GM21723 (cell line): ENCODE results near the gene NOP9.

Source experiments
- ATAC-seq: cut with Tn5 transposase; IDR thresholded peaks from one replicate; pipeline ENCODE4 v1.9.1; 2021; ENCODE audit warnings: mild to moderate bottlenecking, moderate library complexity; ENCODE audit not compliant: unreplicated experiment

The NOP9 gene

DNA sequence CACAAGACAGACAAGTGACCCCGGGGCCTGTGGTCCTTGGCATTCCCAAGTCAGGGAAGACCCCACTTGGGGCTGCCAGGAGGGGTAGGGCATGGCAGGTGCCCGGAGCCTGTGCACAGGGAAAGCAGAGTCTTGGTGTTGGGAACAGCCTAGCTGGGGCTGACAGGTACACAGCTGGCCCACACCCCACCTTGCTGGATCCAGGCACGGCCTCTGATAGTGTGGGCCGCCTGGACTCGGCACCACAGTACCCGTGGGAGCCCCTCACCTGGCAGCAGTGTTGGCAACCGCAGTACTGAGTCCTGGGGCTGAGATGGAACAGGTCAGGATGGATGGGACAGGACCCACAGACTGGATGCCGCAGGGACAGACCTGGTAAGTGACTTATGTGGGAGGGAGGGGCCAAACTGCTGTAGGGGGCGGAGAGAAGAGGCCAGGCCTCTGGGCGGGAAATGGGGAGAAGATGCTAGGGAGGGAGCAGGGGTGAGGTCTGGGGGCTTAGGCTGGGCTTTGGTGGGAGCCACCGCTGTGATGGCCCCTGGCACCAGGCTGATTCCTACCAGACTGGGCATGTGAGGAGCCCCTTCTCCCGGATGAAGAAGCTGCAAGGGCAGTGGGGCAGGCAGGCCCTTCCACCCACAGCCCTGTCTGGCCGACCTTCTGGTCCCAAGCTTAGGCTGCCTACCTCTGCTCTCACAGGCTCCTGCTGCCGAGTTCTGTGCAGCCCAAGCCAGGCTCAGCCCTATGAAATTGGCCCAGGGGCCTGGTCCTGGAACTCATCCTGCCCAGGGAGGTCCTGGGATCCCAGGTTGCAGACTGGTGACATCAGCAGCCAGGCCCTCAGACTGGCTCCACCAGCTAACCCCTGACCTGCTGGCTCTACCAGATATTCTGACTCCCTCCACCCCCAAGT, 36.6 kb upstream of the NOP9 start, which contains the start of gene TGM1:
TGM1 (minus strand) TSS at position 357 of the 913 bp plus-strand sequence. CDS start 825 bp downstream, outside the sequence.
- ATAC-seq, result no peak

- ATAC-seq, result no peak
Measured at GRCh38 chr14:24263848-24264247, 35.8 kb upstream of the NOP9 start.

DNA sequence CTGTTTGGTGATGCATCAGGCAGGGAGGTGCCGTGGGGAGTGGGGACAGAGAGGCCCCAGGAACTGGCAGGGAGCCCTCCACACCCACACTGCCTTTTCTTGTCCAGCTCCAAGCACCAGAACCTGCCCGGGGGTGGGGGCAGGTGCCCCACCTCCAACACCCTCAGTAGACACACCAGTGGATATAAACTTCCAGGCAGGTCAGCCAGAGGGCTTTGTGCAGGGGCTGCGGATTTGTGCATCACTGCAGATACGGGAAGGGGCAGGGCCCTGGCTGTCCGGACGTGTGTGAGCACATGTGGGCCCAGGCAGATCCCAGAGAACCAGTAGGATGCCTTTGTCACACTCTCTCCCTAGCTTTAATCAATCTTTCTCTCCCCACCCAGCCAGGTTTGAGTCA, 35.4 kb upstream of the NOP9 start:
- ATAC-seq, result no peak

GRCh38 chr14:24266344-24267244, 33.1 kb upstream of the NOP9 start:
- no peak for ATAC-seq

DNA sequence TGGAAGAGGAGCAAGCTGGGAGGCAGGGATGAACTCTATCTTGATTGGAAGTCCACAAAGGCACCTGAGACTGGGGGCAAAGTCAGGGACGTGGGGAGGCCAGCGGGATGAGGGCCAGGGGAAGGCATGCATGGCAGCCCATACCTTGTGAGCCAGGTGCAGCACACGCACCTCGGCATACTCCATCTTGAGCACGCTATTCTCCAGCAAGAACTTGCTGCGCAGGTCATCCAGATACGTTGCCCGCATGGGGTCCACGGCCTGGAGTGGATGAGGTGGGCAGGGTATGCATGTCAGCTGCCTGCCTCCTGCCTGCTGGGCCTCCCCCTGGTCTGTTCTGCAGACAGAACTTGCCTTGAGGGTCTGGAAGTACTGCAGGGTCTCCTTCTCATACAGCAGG, 32.1 kb upstream of the NOP9 start:
- no peak for ATAC-seq

- ATAC-seq, result no peak
Measured at GRCh38 chr14:24268225-24268624, 31.4 kb upstream of the NOP9 start.

- no peak for ATAC-seq
Measured at GRCh38 chr14:24269368-24269767, 30.3 kb upstream of the NOP9 start.

GRCh38 chr14:24269910-24270536, 29.6 kb upstream of the NOP9 start:
- ATAC-seq, result no peak

GRCh38 chr14:24270537-24271133, 29.0 kb upstream of the NOP9 start:
- ATAC-seq, result peak; percentile 1

- ATAC-seq, result peak; percentile 83
Measured at GRCh38 chr14:24271134-24271833, 28.4 kb upstream of the NOP9 start, which contains the start of gene RABGGTA. Gene RABGGTA, minus strand, starts transcription at chr14:24271597. Its CDS starts 482 bp downstream, at chr14:24271115.

GRCh38 chr14:24271834-24272263, 27.8 kb upstream of the NOP9 start:
- no peak for ATAC-seq

DNA sequence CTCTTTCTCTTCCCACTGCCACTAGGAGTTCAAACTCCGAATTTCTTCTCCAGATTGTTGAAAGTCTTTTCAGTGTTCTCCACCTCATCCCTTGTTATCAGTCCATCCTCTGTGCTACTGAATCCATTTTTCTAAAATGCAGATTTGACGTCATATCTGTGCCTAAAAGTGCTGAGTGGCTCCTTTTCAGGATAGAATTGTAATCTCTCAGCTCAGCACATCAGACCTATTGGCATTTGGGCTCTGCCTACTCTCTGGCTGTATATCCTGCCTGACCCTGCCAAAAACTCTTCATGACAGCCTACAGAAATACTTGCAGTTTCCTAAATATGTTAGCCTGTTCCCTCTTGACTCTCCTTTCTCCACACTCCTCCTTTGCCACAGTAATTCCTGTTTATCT, 27.2 kb upstream of the NOP9 start:
- no peak for ATAC-seq

DNA sequence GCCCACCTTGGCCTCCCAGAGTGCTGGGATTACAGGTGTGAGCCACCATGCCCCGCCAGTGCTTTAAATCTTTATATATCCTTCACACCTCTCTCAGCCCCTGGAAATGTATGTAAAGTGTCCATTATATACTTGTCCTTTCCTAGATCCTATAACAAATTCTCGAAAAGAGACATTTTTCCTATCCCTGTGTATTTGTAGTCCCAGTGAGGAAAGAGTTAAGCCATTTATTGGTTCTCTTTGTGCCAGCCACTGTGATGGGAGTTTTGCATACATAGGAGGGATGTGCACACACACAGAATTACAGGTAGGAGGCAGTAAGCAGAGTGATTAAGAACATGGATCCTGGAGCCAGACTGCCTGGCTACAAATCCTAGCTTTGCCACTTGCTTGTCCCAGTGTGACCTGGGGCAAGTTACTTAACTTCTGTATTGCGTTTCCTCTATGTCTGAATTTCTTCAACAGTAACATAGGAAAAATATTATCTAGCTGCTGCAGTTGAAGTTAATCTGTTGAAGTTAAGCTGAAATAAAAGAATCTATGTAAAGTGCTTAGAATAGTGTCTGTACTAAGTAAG, 26.1 kb upstream of the NOP9 start:
- ATAC-seq, result no peak

- ATAC-seq, result peak; percentile 48
Measured at GRCh38 chr14:24274101-24274543, 25.5 kb upstream of the NOP9 start.

- no peak for ATAC-seq
Measured at GRCh38 chr14:24277071-24277470, 22.6 kb upstream of the NOP9 start.

DNA sequence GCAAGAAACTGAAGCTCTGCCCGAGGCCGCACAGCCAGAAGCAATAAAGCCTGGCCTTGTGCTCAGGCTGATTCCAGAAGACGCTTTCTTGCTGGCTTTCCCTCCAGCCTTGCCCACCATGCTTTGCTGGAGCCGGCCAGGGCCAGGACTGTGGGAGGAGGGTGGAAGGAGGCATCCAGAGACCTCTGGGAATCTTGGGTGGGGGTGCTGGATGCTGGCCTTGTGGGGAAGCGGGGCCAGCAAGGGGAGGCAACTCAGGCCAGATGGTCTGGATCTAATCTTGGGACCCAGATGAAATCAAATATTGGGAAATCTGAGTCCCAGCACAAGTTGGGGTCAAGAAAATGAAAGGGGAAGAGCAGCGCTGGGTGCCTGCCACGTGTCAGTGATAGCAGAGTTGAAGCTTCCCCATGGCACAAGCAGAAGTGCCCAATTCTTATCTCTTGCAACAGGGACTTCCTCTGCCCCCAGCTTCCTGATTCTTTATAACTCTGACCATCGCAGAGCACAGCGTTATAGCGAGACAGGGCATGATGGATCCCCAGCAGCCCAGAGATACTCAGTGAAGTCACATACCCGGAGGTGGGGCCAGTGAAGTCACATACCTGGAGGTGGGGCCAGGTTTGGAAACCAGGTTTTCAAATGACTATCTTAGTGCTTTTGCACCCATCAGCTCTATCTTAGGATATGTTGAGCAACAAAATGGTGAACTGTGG, 21.9 kb upstream of the NOP9 start:
- no peak for ATAC-seq

DNA sequence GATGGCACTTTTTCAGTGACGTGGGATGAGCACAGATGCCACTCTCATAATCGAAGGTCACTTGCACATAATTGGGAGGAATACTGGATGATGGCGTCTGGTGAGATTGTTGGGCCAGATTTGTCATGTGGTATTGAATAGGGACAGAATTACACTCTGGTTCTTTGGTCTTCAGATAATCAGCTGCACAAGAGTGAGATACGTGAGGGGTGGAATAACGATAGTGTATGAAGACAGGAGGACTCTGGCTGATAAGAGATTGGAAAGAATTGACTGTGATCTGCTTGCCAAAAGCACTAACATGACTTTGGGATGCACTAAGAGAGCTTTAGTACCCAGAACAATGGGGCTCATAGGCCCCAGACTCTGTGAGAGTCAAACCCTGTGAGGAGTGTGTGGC, 21.2 kb upstream of the NOP9 start:
- no peak for ATAC-seq

- peak; percentile 67 for ATAC-seq
Measured at GRCh38 chr14:24279301-24280186, 20.1 kb upstream of the NOP9 start.
